GM18499 (cell line): ENCODE measurements around the gene CIB2.

Experiments used
- ATAC-seq: cut with Tn5 transposase; IDR thresholded peaks from one replicate; pipeline ENCODE4 v1.9.1; 2021; ENCODE audit warnings: moderate number of reproducible peaks; ENCODE audit not compliant: insufficient read depth, unreplicated experiment

Gene CIB2

GRCh38 chr15:78070049-78070700 is 61.1 kb downstream of the CIB2 start:
- no peak for ATAC-seq

GRCh38 chr15:78069462-78070029 is 61.7 kb downstream of the CIB2 start:
- no peak for ATAC-seq

GRCh38 chr15:78069052-78069414 is 62.2 kb downstream of the CIB2 start:
- no peak for ATAC-seq

- no peak for ATAC-seq
Measured at GRCh38 chr15:78067328-78068228, 63.7 kb downstream of the CIB2 start.

GRCh38 chr15:78065973-78066946 is 65.0 kb downstream of the CIB2 start:
- ATAC-seq, result no peak

GRCh38 chr15:78065284-78065872 is 65.9 kb downstream of the CIB2 start:
- no peak for ATAC-seq

- no peak for ATAC-seq
Measured at GRCh38 chr15:78064544-78064943, 66.7 kb downstream of the CIB2 start.

- ATAC-seq, result no peak
Measured at GRCh38 chr15:78063970-78064385, 67.3 kb downstream of the CIB2 start.

GRCh38 chr15:78063217-78063616 is 68.0 kb downstream of the CIB2 start:
- ATAC-seq, result no peak

- ATAC-seq, result no peak
Measured at GRCh38 chr15:78061963-78062427, 69.2 kb downstream of the CIB2 start.

GRCh38 chr15:78060232-78060631 is 71.0 kb downstream of the CIB2 start:
- ATAC-seq, result no peak

GRCh38 chr15:78059110-78059839 is 72.0 kb downstream of the CIB2 start:
- no peak for ATAC-seq

- ATAC-seq, result no peak
Measured at GRCh38 chr15:78058401-78058935, 72.8 kb downstream of the CIB2 start.

GRCh38 chr15:78057803-78058202 is 73.4 kb downstream of the CIB2 start:
- ATAC-seq, result no peak

GRCh38 chr15:78056714-78057269 is 74.5 kb downstream of the CIB2 start:
- ATAC-seq, result no peak

GRCh38 chr15:78055919-78056713 is 75.1 kb downstream of the CIB2 start:
- ATAC-seq, result no peak

GRCh38 chr15:78054966-78055365 is 76.3 kb downstream of the CIB2 start:
- ATAC-seq, result no peak
